K562 (cell line): ENCODE results near the gene LVRN. TPM values are rescaled to one million over a fixed set of nuclear protein-coding genes. Genes with fewer than 3 reads are reported as not detected.

Experiments used
- ATAC-seq: fragments of 200-7000 bp; cut with Tn5 transposase; 3 replicates; pipeline ENCODE4 v1.9.1; 2020; ENCODE audit warnings: moderate library complexity
- BruUV-seq: library from RNA; stranded (reverse); fragments of 400-500 nt; replicated peaks from 2 replicates; lab custom pipeline; 2021; lab: Mats Ljungman, UMichigan
- CTCF ChIA-PET: fragments of 300-600 bp; formaldehyde crosslinking; extraction: SDS; loops from one replicate; lab custom pipeline; 2021; ENCODE audit warnings: low intra/inter-chr PET ratio; lab: Yijun Ruan, JAX
- POLR2A ChIA-PET: fragments of 300-600, 350-650 bp; sonication (Branson Sonifier 250); formaldehyde crosslinking; extraction: SDS; loops from one replicate; lab custom pipeline; 2021; ENCODE audit warnings: antibody characterized with exemption, inconsistent platforms; lab: Yijun Ruan, JAX
- DNase-seq, 4 experiments: peaks; one replicate each; pipeline versions ENCODE4 v3.0.0 to v3.0.0-alpha.2; 2011 to 2018; ENCODE audit warnings: low spot score in 3 of 4, mixed read lengths in 3 of 4; ENCODE audit errors: extremely low read depth in 1 of 4
- FAIRE-seq: peaks from 2 replicates; lab custom pipeline; 2011; peaks lifted over from hg19 to GRCh38; lab: Jason Lieb, UNC
- H2AFZ ChIP-seq: 2 replicates; pipeline ENCODE4 v1.6.0; 2011; ENCODE audit warnings: low read depth, low read length, control low read depth, inconsistent platforms
- H3K27ac ChIP-seq: fragments of 200-600 bp; 3 replicates; pipeline ENCODE4 v1.8.0; 2011; ENCODE audit warnings: low read depth, mild to moderate bottlenecking, control low read depth, inconsistent platforms, low read length, moderate library complexity, mixed read lengths; ENCODE audit errors: extremely low read depth
- H3K27me3 ChIP-seq, 2 experiments: fragments of 300-600 bp in 1 of 2; 2 replicates in 1 of 2; 3 replicates in 1 of 2; pipeline versions ENCODE4 v1.6.0 to v1.8.0; 2011; ENCODE audit warnings: inconsistent platforms in 2 of 2, low read length in 2 of 2, mild to moderate bottlenecking in 1 of 2, mixed read lengths in 1 of 2, moderate library complexity in 1 of 2; ENCODE audit not compliant: control insufficient read depth in 2 of 2, insufficient read depth in 2 of 2
- H3K36me3 ChIP-seq: fragments of 300-600 bp; 3 replicates; pipeline ENCODE4 v1.8.0; 2011; ENCODE audit warnings: mild to moderate bottlenecking, low read length, inconsistent platforms; ENCODE audit not compliant: control insufficient read depth, insufficient read depth
- H3K4me1 ChIP-seq, 2 experiments: fragments of 200-600 bp in 1 of 2; replicated peaks in 1 of 2; 2 replicates in 1 of 2; 3 replicates in 1 of 2; pipeline versions ENCODE4 v1.5.1 to v1.8.0; 2011; ENCODE audit warnings: inconsistent platforms in 2 of 2, low read length in 2 of 2, mild to moderate bottlenecking in 1 of 2, mixed read lengths in 1 of 2, moderate library complexity in 1 of 2; ENCODE audit not compliant: control insufficient read depth in 2 of 2, insufficient read depth in 2 of 2
- H3K4me2 ChIP-seq: 2 replicates; pipeline ENCODE4 v1.6.1; 2011; ENCODE audit warnings: low read length, control low read depth, inconsistent platforms, mixed read lengths; ENCODE audit not compliant: insufficient read depth
- H3K4me3 ChIP-seq: fragments of 200-600 bp; sonication (generic), shearing (Covaris generic); 2 replicates; pipeline ENCODE4 v1.5.1; 2016; ENCODE audit warnings: control low read depth, inconsistent platforms
- H3K79me2 ChIP-seq: fragments of 200-600 bp; 3 replicates; pipeline ENCODE4 v1.8.0; 2011; ENCODE audit warnings: low read length, inconsistent platforms; ENCODE audit not compliant: control insufficient read depth, insufficient read depth
- H3K9ac ChIP-seq, 2 experiments: 2 replicates each; pipeline versions ENCODE4 v1.6.0 to v1.6.1; 2011; ENCODE audit warnings: low read depth in 2 of 2, low read length in 2 of 2, control low read depth in 1 of 2, inconsistent platforms in 1 of 2, mild to moderate bottlenecking in 1 of 2, mixed read lengths in 1 of 2; ENCODE audit not compliant: insufficient read depth in 1 of 2
- H3K9me1 ChIP-seq: one replicate; pipeline ENCODE4 v1.6.0; 2011; ENCODE audit warnings: inconsistent platforms, mild to moderate bottlenecking, low read length, moderate library complexity; ENCODE audit not compliant: control insufficient read depth, insufficient read depth
- H3K9me3 ChIP-seq: replicated peaks from 2 replicates; pipeline ENCODE4 v1.5.1; 2011; ENCODE audit warnings: low read depth, low read length, inconsistent platforms; ENCODE audit not compliant: control insufficient read depth, insufficient read depth
- H4K20me1 ChIP-seq: replicated peaks from 2 replicates; pipeline ENCODE4 v1.6.1; 2011; ENCODE audit warnings: low read length, inconsistent platforms, mixed read lengths; ENCODE audit not compliant: control insufficient read depth, insufficient read depth
- BMI1 ChIP-seq: fragments of 150-350 bp; IDR thresholded peaks from 2 replicates; pipeline ENCODE4 v1.6.1; 2014; ENCODE audit warnings: low read length
- BRF2 ChIP-seq: IDR thresholded peaks from 3 replicates; pipeline ENCODE4 v1.6.1; 2011; ENCODE audit warnings: borderline replicate concordance, mild to moderate bottlenecking; ENCODE audit not compliant: insufficient read length, insufficient read depth
- ESRRB ChIP-seq: fragments of 250-450 bp; sonication (Bioruptor Pico); IDR thresholded peaks from 2 replicates; pipeline ENCODE4 v1.5.0; 2020; ENCODE audit warnings: mild to moderate bottlenecking, moderate library complexity, borderline replicate concordance
- HMG20B ChIP-seq: fragments of 250-450 bp; sonication (Bioruptor Pico); IDR thresholded peaks from 2 replicates; pipeline ENCODE4 v1.5.0; 2021; ENCODE audit warnings: mild to moderate bottlenecking
- POLR2A ChIP-seq: fragments of 450-650 bp; conservative IDR thresholded peaks from 2 replicates; pipeline ENCODE4 v1.6.1; 2016
- RFX5 ChIP-seq: IDR thresholded peaks from 2 replicates; pipeline ENCODE4 v1.6.1; 2011; ENCODE audit warnings: low read depth, mild to moderate bottlenecking, improper control_type of control experiment, low read length
- THAP12 ChIP-seq: fragments of 250-450 bp; sonication (Bioruptor Pico); IDR thresholded peaks from 2 replicates; pipeline ENCODE4 v1.9.0; 2021; ENCODE audit warnings: mild to moderate bottlenecking, inconsistent platforms
- WGBS: fragments of 100-300 bp; shearing (Covaris generic); methylation state at CpG from one replicate; pipeline ENCODE4 v1.1.6; 2016; ENCODE audit warnings: low coverage, mixed read lengths; ENCODE audit not compliant: insufficient coverage; ENCODE audit errors: missing lambda C conversion rate; 5-methylcytosine and 5-hydroxymethylcytosine counted together
- in situ Hi-C: fragments of 300-500 bp; cut with MboI; formaldehyde crosslinking; loops from 4 replicates; pipeline ENCODE4 v1.15.0; 2018; ENCODE audit warnings: inconsistent platforms, mixed read lengths
- intact Hi-C: fragments of 100-400 bp; cut with micrococcal nuclease; formaldehyde crosslinking; loops from 2 replicates; pipeline ENCODE4 v1.14.2; 2022
- polyA plus RNA-seq, 8 experiments: library from polyadenylated mRNA; depleted of rRNA in 4 of 8; stranded (reverse) in 5 of 8; unstranded in 3 of 8; fragments of >200 nt; fragmentation: Nextera tagmentation in 2 of 8; fragmentation: Illumina TruSeq in 1 of 8; extraction: Ambion mirVana in 2 of 8; extraction: Trizol in 1 of 8; gene quantifications; 2 replicates each; pipeline versions ENCODE4 v1.2.1 to v1.2.3, GENCODE V29; 2011 to 2014; ENCODE audit warnings: inconsistent platforms in 1 of 8, missing spikeins in 1 of 8
- total RNA-seq, 7 experiments: library from RNA; depleted of rRNA in 6 of 7; stranded (reverse); fragments of >200 nt in 6 of 7; fragmentation: Illumina TruSeq in 2 of 7; extraction: Trizol in 2 of 7; gene quantifications; 2 replicates each; pipeline versions ENCODE4 v1.2.1 to v1.2.3, GENCODE V29; 2011 to 2021; ENCODE audit warnings: low replicate concordance in 1 of 7
- TF ChIP-seq, protein P1 (sequence below): fragments of 150-350 bp; conservative IDR thresholded peaks from 2 replicates; pipeline ENCODE4 v1.6.1; 2014; ENCODE audit warnings: low read length
- TF ChIP-seq, protein P2 (sequence below): fragments of 450-650 bp; IDR thresholded peaks from 2 replicates; pipeline ENCODE4 v1.6.1; 2016; ENCODE audit warnings: low read depth, mild to moderate bottlenecking, moderate library complexity

The LVRN gene
- total and polyA plus RNA-seq, 9 of the 15 experiments (the other 6 are each of a cell fraction or from before 2014, with no cell fraction given), result 2.6 to 5.3 (median 4.1) TPM

DNA sequence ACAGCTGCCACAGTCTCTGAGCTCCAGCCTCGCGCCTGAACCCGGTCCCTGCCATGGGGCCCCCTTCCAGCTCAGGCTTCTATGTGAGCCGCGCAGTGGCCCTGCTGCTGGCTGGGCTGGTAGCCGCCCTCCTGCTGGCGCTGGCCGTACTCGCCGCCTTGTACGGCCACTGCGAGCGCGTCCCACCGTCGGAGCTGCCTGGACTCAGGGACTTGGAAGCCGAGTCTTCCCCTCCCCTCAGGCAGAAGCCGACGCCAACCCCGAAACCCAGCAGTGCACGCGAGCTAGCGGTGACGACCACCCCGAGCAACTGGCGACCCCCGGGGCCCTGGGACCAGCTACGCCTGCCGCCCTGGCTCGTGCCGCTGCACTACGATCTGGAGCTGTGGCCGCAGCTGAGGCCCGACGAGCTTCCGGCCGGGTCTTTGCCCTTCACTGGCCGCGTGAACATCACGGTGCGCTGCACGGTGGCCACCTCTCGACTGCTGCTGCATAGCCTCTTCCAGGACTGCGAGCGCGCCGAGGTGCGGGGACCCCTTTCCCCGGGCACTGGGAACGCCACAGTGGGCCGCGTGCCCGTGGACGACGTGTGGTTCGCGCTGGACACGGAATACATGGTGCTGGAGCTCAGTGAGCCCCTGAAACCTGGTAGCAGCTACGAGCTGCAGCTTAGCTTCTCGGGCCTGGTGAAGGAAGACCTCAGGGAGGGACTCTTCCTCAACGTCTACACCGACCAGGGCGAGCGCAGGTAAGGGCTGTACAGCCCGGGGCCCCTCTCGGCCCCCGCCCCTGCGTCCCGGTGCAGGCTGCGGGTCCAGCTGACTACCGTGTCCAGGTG lies 509 bp downstream of the LVRN start (continued):
- TF ChIP-seq, protein P1, sequence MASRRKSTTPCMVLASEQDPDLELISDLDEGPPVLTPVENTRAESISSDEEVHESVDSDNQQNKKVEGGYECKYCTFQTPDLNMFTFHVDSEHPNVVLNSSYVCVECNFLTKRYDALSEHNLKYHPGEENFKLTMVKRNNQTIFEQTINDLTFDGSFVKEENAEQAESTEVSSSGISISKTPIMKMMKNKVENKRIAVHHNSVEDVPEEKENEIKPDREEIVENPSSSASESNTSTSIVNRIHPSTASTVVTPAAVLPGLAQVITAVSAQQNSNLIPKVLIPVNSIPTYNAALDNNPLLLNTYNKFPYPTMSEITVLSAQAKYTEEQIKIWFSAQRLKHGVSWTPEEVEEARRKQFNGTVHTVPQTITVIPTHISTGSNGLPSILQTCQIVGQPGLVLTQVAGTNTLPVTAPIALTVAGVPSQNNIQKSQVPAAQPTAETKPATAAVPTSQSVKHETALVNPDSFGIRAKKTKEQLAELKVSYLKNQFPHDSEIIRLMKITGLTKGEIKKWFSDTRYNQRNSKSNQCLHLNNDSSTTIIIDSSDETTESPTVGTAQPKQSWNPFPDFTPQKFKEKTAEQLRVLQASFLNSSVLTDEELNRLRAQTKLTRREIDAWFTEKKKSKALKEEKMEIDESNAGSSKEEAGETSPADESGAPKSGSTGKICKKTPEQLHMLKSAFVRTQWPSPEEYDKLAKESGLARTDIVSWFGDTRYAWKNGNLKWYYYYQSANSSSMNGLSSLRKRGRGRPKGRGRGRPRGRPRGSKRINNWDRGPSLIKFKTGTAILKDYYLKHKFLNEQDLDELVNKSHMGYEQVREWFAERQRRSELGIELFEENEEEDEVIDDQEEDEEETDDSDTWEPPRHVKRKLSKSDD, result no peak
- TF ChIP-seq RFX5 (no peak), BRF2 (no peak)

DNA sequence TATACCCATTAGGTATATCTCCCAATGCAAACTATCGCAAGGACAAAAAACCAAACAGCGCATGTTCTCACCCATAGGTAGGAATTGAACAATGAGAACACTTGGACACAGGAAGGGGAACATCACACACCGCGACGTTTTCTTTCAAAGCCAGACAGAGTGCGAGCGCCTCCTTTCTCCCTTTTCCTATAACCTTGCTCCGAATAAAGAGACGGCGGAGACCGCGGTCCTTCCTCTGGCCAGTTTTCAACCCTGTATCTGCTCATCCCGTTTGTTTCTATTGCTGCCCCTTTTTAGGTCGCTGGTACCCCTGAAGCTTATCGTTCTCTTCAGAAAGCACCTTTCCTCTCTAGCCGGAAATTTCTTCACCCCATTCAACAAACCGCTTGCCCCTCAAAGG lies 1.3 kb downstream of the LVRN start:
- ATAC-seq (no peak), FAIRE-seq (no peak), DNase-seq (no peak)
- in situ Hi-C loops, result no loop called here
- Histone ChIP-seq H3K4me3 (no peak overlapping the region), H2AFZ (no peak overlapping the region), H3K9me3 (no peaks in the 10 kb centered on the region), H3K9me1 (no peaks in the 10 kb centered on the region), H4K20me1 (no peaks in the 10 kb centered on the region), H3K79me2 (no peaks in the 10 kb centered on the region), H3K9ac (no peak overlapping the region), H3K27me3 (peaks cover 24 to 32% of the 10 kb centered on the region in 2 experiments), H3K4me1 (peaks cover 0 to 8% of the 10 kb centered on the region in 2 experiments; a peak in 2 of 5 replicates), H3K36me3 (no peaks in the 10 kb centered on the region), H3K27ac (no peak overlapping the region), H3K4me2 (no peak overlapping the region)
- BruUV-seq, result no TSS peak
- CTCF ChIA-PET, result no interaction called here
- POLR2A ChIA-PET, result interaction anchor here (1.3 kb wide), 1 partner anchor 8 kb away, joined by 3 read pairs; no protein-coding TSS in a partner anchor
- WGBS, result 41% methylated on average over 14 of the region's 17 CpGs
- intact Hi-C loops, result no loop called here
- TF ChIP-seq ESRRB (CRISPR knock-in tag) (no peak), HMG20B (no peak), POLR2A (no peak), BMI1 (no peak), THAP12 (CRISPR knock-in tag) (no peak)
- TF ChIP-seq, protein P2, sequence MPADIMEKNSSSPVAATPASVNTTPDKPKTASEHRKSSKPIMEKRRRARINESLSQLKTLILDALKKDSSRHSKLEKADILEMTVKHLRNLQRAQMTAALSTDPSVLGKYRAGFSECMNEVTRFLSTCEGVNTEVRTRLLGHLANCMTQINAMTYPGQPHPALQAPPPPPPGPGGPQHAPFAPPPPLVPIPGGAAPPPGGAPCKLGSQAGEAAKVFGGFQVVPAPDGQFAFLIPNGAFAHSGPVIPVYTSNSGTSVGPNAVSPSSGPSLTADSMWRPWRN, result no peak
